Measurements from ENCODE around the gene FAM177A1.
"Not testable (repeated sequence)": the region's sequence is repeated elsewhere in the genome, so short reads cannot be mapped to it uniquely, and the experiment has no call there.

DNA sequence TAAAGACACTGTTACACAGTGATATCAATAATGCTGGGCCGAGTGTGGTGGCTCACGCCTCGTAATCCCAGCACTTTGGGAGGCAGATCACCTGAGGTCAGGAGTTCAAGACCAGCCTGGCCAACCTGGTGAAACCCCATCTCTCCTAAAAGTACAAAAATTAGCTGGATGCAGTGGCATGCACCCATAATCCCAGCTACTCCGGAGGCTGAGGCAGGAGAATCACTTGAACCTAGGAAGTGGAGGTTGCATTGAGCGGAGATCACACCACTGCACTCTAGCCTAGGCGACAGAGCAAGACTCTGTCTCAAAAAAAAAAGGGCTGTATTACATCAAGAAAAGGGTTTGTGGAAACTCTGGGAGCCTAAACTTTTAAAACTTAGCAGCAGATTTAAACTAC, 48.6 kb downstream of the FAM177A1 start:
- TF ChIP-seq, protein P1, sequence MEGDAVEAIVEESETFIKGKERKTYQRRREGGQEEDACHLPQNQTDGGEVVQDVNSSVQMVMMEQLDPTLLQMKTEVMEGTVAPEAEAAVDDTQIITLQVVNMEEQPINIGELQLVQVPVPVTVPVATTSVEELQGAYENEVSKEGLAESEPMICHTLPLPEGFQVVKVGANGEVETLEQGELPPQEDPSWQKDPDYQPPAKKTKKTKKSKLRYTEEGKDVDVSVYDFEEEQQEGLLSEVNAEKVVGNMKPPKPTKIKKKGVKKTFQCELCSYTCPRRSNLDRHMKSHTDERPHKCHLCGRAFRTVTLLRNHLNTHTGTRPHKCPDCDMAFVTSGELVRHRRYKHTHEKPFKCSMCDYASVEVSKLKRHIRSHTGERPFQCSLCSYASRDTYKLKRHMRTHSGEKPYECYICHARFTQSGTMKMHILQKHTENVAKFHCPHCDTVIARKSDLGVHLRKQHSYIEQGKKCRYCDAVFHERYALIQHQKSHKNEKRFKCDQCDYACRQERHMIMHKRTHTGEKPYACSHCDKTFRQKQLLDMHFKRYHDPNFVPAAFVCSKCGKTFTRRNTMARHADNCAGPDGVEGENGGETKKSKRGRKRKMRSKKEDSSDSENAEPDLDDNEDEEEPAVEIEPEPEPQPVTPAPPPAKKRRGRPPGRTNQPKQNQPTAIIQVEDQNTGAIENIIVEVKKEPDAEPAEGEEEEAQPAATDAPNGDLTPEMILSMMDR (IDR thresholded peaks at IDR 0.05; ENCODE audit: low read length): not testable (repeated sequence)
- not testable (repeated sequence) for TF ChIP-seq EZH2 (IDR thresholded peaks at IDR 0.05; ENCODE audit: borderline replicate concordance, low read length)

All from OCI-LY1 (cell line).